SIG-M5 treated with dmso at 0.1 percent for 504 hours (cell line): ENCODE measurements around the gene ZNF185.

ENCODE experiments used
- DNase-seq: peaks from one replicate; lab custom pipeline; 2025; ENCODE audit not compliant: unreplicated experiment; lab: John Stamatoyannopoulos, UW

ZNF185 gene

DNA sequence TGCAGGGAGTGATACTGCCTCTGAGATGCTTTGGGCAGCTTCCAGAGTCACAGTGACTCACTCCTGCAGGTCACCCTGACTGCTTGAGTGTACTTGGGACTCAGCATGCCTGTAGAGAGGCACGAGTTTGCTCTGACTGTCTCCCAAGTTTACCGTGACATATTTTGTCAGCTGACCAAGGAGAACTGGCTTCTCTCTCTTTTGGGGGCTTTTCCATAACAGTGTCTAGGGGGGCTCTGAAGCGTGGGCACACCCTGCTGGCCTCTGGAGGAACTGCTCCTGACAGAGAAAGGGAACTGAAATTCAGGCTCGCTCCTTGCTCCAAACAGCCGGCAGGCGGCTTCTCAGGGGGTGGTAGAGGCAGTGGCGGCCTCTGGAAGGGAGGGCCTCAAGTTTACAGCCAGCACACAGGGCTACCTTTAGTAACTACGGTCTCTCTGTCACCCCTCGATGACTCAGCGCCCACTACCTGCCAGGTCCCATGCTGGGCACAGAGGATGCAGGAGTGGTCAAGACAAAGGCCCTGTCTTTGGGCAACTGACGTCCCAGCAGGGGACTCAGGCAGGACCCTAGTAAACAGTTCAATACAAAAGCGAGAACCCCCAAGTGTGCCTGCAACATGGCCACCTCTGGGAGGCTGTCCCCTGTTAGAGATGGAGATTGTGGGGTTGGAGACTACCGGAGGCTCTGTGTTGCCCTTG is 17.8 kb downstream of the ZNF185 start:
- DNase-seq, result peak; percentile 66

DNA sequence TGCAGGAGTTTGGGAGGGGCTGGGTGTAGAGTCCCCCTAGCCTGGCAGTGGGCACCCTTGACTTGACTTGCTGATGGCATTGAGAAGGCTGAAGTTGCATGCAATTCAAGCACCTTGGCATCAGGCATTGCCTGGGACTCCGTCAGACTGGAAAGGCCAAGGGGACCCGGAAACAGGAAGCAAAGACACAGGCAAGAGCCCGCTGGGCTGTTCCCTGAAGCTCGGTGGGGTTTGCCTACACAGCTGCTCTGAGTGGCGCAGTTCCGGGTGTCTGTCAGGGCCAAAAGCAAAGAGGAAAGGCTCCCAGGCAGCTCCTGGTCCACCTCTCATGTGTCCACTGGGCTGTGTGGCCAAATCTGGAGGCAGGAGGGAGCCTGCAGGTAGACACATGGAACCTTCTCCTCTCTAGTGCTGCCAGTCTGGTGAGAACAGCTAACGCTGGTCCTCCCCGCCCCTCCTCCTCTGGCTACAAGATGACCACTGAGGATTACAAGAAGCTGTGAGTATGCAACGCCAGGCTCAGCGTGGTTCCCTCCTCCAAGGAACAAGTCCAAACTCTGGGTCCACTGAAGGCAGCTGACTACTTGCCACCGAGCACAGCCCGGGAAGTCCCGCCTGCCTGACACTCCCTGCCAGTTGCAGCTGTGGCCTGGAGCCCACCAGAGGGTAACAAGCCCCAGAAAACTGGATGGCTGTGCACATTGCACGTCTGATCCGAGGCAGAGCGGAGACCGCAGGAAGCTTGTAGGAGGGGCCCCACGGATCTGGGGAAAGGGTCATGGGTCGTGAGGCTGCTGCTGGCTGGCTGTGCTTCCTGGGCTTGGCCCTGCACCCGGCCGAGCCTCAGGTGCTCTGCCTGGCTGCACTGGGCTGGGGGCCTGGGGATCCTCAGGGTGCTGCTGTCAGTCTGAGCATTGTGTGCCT is 20.1 kb downstream of the ZNF185 start:
- no peak for DNase-seq

GRCh38 chrX:152918707-152919106 is 20.8 kb downstream of the ZNF185 start:
- no peak for DNase-seq

- DNase-seq, result no peak
Observed at GRCh38 chrX:152923599-152923998, 25.7 kb downstream of the ZNF185 start.

- no peak for DNase-seq
Observed at GRCh38 chrX:152925835-152926234, 28.0 kb downstream of the ZNF185 start.

DNA sequence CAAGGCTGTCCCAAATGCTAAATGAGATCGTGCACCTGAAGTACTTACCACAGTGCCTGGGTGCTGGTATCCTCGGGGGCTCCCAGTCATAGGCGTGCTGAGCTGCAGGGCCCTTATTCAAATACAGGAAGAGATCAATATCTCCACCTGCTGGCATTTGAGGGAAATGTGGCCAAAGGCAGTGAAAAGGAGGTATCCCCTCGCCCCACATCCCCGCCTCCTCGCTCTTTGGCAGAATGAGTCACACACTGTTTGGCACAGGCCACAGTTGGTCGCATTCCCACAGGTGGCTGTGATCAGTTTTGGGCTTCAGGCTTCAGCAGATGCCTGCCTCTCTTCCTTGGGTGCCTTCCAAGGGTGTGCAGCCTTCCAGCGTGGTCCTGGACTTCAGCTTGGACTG is 28.4 kb downstream of the ZNF185 start:
- peak; percentile 67 for DNase-seq

- DNase-seq, result no peak
Observed at GRCh38 chrX:152926923-152927322, 29.1 kb downstream of the ZNF185 start.

GRCh38 chrX:152927858-152928760 is 30.2 kb downstream of the ZNF185 start:
- DNase-seq, result no peak

DNA sequence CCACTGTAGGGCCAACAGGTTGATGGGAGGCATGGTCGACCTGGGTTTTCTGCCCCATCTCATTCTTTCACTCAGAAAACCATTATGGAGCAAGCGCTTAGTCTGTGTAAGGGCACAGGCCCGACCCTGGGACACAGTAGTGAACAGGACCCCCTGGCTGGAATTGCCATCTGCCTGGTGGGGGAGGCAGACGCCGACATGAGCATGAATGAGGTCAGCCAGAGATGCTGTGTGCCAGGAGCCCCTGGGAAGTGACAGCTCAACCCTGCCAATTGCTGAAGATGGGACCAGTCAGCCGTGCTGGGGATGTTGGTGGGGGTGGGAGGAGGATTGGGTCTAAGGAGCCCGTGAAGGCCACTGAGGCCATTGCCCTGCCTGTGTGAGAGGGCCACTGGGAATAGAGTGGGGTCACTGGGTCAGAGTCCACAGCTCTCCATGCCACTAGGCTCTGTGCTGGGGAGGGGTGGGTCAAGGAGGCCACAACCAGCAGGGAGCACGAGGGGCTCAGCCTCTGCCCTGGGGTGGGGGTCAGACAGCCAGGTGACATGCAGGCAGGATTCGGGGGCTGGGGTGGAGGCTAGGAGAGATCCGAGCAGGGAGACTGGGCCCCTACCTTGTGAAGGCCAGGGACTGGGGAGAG is 31.0 kb downstream of the ZNF185 start:
- DNase-seq, result no peak

DNA sequence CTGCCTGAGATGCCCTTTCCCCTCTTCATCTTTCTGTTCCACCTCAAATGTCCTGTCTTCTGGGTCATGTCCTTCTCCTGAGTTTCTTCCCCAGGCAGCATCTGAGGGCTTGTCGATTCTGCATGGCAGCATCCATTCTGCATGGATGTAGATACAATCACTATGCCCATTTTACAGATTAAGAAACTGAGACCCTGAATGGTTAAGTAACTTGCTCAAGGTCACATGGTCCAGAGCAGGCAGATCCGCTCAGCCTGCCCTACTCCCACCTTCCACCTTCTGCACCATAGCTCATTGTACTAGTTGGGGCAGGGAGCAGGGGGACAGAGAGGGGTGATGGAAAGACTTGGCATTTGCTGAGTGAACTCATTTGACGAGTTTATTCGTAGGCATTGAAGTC is 32.0 kb downstream of the ZNF185 start:
- DNase-seq, result no peak

- DNase-seq, result no peak
Observed at GRCh38 chrX:152930516-152930915, 32.6 kb downstream of the ZNF185 start.

GRCh38 chrX:152932144-152932543 is 34.3 kb downstream of the ZNF185 start:
- DNase-seq, result no peak

GRCh38 chrX:152932598-152933175 is 34.8 kb downstream of the ZNF185 start:
- DNase-seq, result no peak

DNA sequence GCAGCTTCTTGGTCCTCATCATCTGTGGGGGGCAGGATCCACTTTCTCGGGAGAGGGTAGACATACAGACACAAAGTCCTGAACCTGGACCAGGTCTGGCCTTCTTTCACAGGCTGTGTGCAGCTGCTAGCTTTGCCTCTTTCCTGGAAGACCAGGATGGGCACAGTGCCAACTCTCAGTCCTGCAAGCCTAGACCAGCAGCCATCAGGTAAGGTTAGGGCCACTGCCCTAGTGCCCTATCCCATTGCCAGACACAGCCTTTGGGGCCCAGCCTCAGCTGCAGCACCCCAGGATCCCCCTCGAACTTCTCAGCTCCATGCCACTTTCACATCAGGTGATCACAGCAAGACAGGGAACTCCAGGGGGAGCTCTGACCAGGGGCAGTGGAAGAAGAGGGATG is 38.4 kb downstream of the ZNF185 start:
- DNase-seq, result no peak

- DNase-seq, result no peak
Observed at GRCh38 chrX:152937236-152937635, 39.4 kb downstream of the ZNF185 start.

DNA sequence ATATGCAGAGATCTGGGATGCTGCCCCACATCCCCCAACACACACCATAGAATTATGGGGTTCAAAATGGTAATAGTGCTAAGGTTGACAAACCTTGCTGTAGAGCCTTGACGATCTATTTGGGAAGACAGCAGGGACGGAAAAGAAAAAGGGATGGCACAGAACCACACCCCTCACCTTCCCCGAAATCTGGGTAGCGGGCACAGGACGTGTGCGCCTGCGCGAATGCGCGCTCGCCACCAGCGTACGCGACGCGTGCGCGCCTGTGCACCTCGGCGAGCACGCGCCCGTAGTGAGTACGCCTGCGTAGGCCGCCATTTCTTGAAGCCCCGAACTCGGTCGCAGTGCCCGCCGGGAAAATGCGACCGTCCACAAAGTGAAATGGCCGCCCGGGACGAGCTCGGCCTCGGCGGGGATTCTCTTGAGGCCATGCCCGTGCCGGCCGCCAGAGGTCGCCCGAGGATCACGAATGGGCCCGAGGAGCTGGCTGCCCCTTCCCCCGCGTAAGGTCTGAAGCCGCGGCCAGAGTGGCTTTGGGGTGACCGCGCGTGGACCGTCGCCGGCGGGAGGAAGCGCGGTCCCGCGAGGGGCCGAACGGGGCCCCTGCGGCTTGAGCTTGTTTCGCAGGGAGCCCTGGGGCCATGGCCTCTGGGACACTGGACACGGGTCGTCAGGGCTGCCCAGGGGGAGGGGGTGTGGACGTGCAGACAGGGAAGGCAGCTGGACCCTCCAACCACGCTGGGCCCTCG is 43.6 kb downstream of the ZNF185 start:
- DNase-seq, result peak; percentile 86

- no peak for DNase-seq
Observed at GRCh38 chrX:152942077-152942442, 44.2 kb downstream of the ZNF185 start.

DNA sequence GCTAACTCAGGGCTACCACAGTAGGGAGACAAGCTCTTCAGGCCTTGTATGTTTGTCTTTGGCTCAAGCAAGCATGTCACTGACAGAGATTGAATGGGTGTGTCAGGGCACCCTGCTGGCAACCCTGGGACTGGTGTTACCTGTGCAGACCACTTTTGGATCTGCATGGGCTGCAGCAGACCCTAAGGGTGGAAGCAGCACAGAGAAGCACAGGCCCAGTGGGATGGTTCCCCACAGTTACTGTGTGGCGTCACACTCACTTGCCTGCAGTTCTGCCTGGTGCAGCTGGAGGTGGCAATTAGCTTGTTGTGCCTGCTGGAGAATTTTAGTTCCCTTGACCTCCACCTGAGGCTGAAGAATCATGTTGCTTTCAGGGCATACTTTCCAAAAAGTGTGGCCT is 46.0 kb downstream of the ZNF185 start:
- no peak for DNase-seq

DNA sequence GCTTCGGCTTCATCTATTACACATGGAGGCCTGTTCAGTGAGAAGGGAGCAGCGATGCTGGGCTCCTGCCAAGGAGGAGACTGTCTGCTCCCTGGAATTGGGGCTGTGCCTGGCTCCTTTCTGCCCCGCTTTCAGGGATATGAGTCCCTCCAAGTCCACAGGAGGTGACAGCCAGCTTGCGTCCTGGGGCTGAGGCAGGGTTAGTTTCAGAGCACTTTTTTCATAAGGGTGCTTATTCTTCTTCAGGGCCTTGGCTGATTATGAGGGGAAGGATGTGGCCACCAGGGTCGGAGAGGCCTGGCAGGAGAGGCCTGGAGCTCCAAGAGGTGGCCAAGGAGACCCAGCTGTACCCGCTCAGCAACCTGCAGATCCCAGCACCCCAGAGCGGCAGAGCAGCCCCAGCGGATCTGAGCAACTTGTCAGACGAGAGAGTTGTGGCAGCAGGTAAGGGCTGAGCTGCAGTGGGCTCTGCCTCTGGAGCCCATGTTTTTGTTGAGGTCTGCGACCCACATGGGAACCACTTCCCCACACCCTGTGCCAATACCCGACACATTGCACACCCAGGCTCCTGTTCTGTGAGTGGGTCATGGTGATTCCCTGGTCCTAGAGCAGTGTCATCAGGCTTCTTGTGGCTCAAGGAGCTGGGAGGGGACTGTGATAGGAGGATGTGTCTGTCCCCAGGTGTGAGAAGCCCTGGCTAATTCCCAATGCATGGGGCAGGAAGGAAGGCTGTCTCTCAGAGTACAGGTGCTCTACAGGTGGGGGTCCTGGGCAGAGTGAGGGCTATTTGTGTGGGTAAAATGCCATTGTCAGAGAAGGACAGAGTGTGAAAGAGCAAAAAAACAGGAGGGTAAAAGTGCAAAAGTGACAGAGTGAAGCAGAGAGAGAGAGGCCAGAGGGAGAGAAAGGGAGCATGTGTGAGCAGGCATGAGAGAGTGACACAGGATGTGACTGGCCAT is 47.4 kb downstream of the ZNF185 start:
- no peak for DNase-seq
